ENCODE results near the gene IVNS1ABP. TPM values are rescaled to one million over a fixed set of nuclear protein-coding genes. Genes with fewer than 3 reads are reported as not detected.
"Not testable (repeated sequence)": the region's sequence is repeated elsewhere in the genome, so short reads cannot be mapped to it uniquely, and the experiment has no call there.

Gene IVNS1ABP
- total RNA-seq: 143 and 148 TPM in 2 replicates

GRCh38 chr1:185317034-185317885, at the start of gene IVNS1ABP:
Gene IVNS1ABP, minus strand, starts transcription at chr1:185317243. Its CDS starts 7,750 bp downstream, at chr1:185309493.
- Mint-ChIP-seq H3K4me1 (ENCODE audit: low read depth) (peaks cover 37% of the 10 kb centered on the region), H3K4me3 (ENCODE audit: low read depth) (peak within 1 kb of the TSS; percentile 90), H3K9me3 (peaks cover 10% of the 10 kb centered on the region), H3K27ac (peak within 1 kb of the TSS; percentile 98), H3K36me3 (ENCODE audit: low read depth) (peaks cover 43% of the 10 kb centered on the region), H3K27me3 (ENCODE audit: low read depth) (no peaks in the 10 kb centered on the region)
- peak; percentile 93 for DNase-seq (ENCODE audit: low spot score)
- intact Hi-C loops (cut with micrococcal nuclease): loop anchor here (1.0 to 10.0 kb wide), 11 partner anchors 22 to 562 kb away; partner anchors contain the start of genes EDEM3, NIBAN1, RNF2 and SWT1

GRCh38 chr1:185365951-185366350, 48.9 kb upstream of the IVNS1ABP start:
- Mint-ChIP-seq H3K36me3 (ENCODE audit: low read depth) (peaks cover 12% of the 10 kb centered on the region), H3K27ac (no peak overlapping the region)

GRCh38 chr1:185364528-185364927, 47.5 kb upstream of the IVNS1ABP start:
- H3K27ac Mint-ChIP-seq; H3K4me3 Mint-ChIP-seq (ENCODE audit: low read depth); intact Hi-C loops (cut with micrococcal nuclease); H3K4me1 Mint-ChIP-seq (ENCODE audit: low read depth); H3K27me3 Mint-ChIP-seq (ENCODE audit: low read depth); DNase-seq (ENCODE audit: low spot score): not testable (repeated sequence)
- peaks cover 28% of the 10 kb centered on the region for H3K9me3 Mint-ChIP-seq
- peaks cover 19% of the 10 kb centered on the region for H3K36me3 Mint-ChIP-seq (ENCODE audit: low read depth)

More at GRCh38 chr1:185365951-185366350, 48.9 kb upstream of the IVNS1ABP start:
- DNase-seq (ENCODE audit: low spot score): no peak
- Mint-ChIP-seq H3K4me1 (ENCODE audit: low read depth) (peaks cover 6% of the 10 kb centered on the region), H3K4me3 (ENCODE audit: low read depth) (no peak overlapping the region), H3K27me3 (ENCODE audit: low read depth) (peaks cover 10% of the 10 kb centered on the region), H3K9me3 (peaks cover 21% of the 10 kb centered on the region)
- intact Hi-C loops (cut with micrococcal nuclease): no loop called here

- Mint-ChIP-seq H3K4me1 (ENCODE audit: low read depth) (no peaks in the 10 kb centered on the region), H3K4me3 (ENCODE audit: low read depth) (no peak overlapping the region), H3K27ac (no peak overlapping the region), H3K27me3 (ENCODE audit: low read depth) (peaks cover 10% of the 10 kb centered on the region), H3K9me3 (peaks cover 34% of the 10 kb centered on the region), H3K36me3 (ENCODE audit: low read depth) (peaks cover 19% of the 10 kb centered on the region)
- no peak for DNase-seq (ENCODE audit: low spot score)
- intact Hi-C loops (cut with micrococcal nuclease): no loop called here
Observed at GRCh38 chr1:185363205-185363604, 46.2 kb upstream of the IVNS1ABP start.

GRCh38 chr1:185360714-185361113, 43.7 kb upstream of the IVNS1ABP start:
- H3K9me3 Mint-ChIP-seq: peaks cover 34% of the 10 kb centered on the region
- intact Hi-C loops (cut with micrococcal nuclease): no loop called here
- no peak overlapping the region for H3K27ac Mint-ChIP-seq
- H3K27me3 Mint-ChIP-seq (ENCODE audit: low read depth): peaks cover 5% of the 10 kb centered on the region
- H3K36me3 Mint-ChIP-seq (ENCODE audit: low read depth): peaks cover 19% of the 10 kb centered on the region
- no peak overlapping the region for H3K4me3 Mint-ChIP-seq (ENCODE audit: low read depth)
- no peaks in the 10 kb centered on the region for H3K4me1 Mint-ChIP-seq (ENCODE audit: low read depth)
- no peak for DNase-seq (ENCODE audit: low spot score)

- peaks cover 34% of the 10 kb centered on the region for H3K9me3 Mint-ChIP-seq
- peaks cover 2% of the 10 kb centered on the region for H3K27me3 Mint-ChIP-seq (ENCODE audit: low read depth)
- DNase-seq (ENCODE audit: low spot score): no peak
- H3K4me3 Mint-ChIP-seq (ENCODE audit: low read depth): no peak overlapping the region
- no peaks in the 10 kb centered on the region for H3K4me1 Mint-ChIP-seq (ENCODE audit: low read depth)
- intact Hi-C loops (cut with micrococcal nuclease): no loop called here
- H3K27ac Mint-ChIP-seq: no peak overlapping the region
- H3K36me3 Mint-ChIP-seq (ENCODE audit: low read depth): peaks cover 19% of the 10 kb centered on the region
Observed at GRCh38 chr1:185358957-185359356, 41.9 kb upstream of the IVNS1ABP start.

GRCh38 chr1:185355947-185356346, 38.9 kb upstream of the IVNS1ABP start:
- no peaks in the 10 kb centered on the region for H3K4me1 Mint-ChIP-seq (ENCODE audit: low read depth)
- DNase-seq (ENCODE audit: low spot score): no peak
- H3K9me3 Mint-ChIP-seq: peaks cover 13% of the 10 kb centered on the region
- peaks cover 7% of the 10 kb centered on the region for H3K36me3 Mint-ChIP-seq (ENCODE audit: low read depth)
- no peak overlapping the region for H3K27ac Mint-ChIP-seq
- H3K4me3 Mint-ChIP-seq (ENCODE audit: low read depth): no peak overlapping the region
- H3K27me3 Mint-ChIP-seq (ENCODE audit: low read depth): no peaks in the 10 kb centered on the region
- intact Hi-C loops (cut with micrococcal nuclease): no loop called here

- Mint-ChIP-seq H3K27ac (no peak overlapping the region), H3K36me3 (ENCODE audit: low read depth) (no peaks in the 10 kb centered on the region), H3K27me3 (ENCODE audit: low read depth) (no peaks in the 10 kb centered on the region), H3K9me3 (no peaks in the 10 kb centered on the region), H3K4me1 (ENCODE audit: low read depth) (no peaks in the 10 kb centered on the region), H3K4me3 (ENCODE audit: low read depth) (no peak overlapping the region)
- intact Hi-C loops (cut with micrococcal nuclease): no loop called here
- no peak for DNase-seq (ENCODE audit: low spot score)
Observed at GRCh38 chr1:185353124-185353523, 36.1 kb upstream of the IVNS1ABP start.

- DNase-seq (ENCODE audit: low spot score): no peak
- Mint-ChIP-seq H3K4me1 (ENCODE audit: low read depth) (peaks cover 2% of the 10 kb centered on the region), H3K9me3 (no peaks in the 10 kb centered on the region), H3K27ac (no peak overlapping the region), H3K27me3 (ENCODE audit: low read depth) (no peaks in the 10 kb centered on the region), H3K36me3 (ENCODE audit: low read depth) (no peaks in the 10 kb centered on the region), H3K4me3 (ENCODE audit: low read depth) (no peak overlapping the region)
- intact Hi-C loops (cut with micrococcal nuclease): no loop called here
Observed at GRCh38 chr1:185351734-185352466, 34.9 kb upstream of the IVNS1ABP start.

GRCh38 chr1:185350027-185350442, 33.0 kb upstream of the IVNS1ABP start:
- no peaks in the 10 kb centered on the region for H3K9me3 Mint-ChIP-seq
- intact Hi-C loops (cut with micrococcal nuclease): no loop called here
- H3K27me3 Mint-ChIP-seq (ENCODE audit: low read depth): no peaks in the 10 kb centered on the region
- H3K4me3 Mint-ChIP-seq (ENCODE audit: low read depth): no peak overlapping the region
- no peaks in the 10 kb centered on the region for H3K36me3 Mint-ChIP-seq (ENCODE audit: low read depth)
- no peak overlapping the region for H3K27ac Mint-ChIP-seq
- DNase-seq (ENCODE audit: low spot score): no peak
- peaks cover 11% of the 10 kb centered on the region for H3K4me1 Mint-ChIP-seq (ENCODE audit: low read depth)

GRCh38 chr1:185349556-185349955, 32.5 kb upstream of the IVNS1ABP start:
- H3K4me3 Mint-ChIP-seq (ENCODE audit: low read depth): no peak overlapping the region
- peaks cover 14% of the 10 kb centered on the region for H3K4me1 Mint-ChIP-seq (ENCODE audit: low read depth)
- H3K27ac Mint-ChIP-seq: no peak overlapping the region
- no peaks in the 10 kb centered on the region for H3K27me3 Mint-ChIP-seq (ENCODE audit: low read depth)
- H3K9me3 Mint-ChIP-seq: no peaks in the 10 kb centered on the region
- DNase-seq (ENCODE audit: low spot score): no peak
- no peaks in the 10 kb centered on the region for H3K36me3 Mint-ChIP-seq (ENCODE audit: low read depth)
- intact Hi-C loops (cut with micrococcal nuclease): no loop called here

GRCh38 chr1:185348985-185349384, 31.9 kb upstream of the IVNS1ABP start:
- H3K4me1 Mint-ChIP-seq (ENCODE audit: low read depth): peaks cover 14% of the 10 kb centered on the region

GRCh38 chr1:185348296-185348695, 31.3 kb upstream of the IVNS1ABP start:
- Mint-ChIP-seq H3K9me3 (no peaks in the 10 kb centered on the region), H3K27me3 (ENCODE audit: low read depth) (no peaks in the 10 kb centered on the region), H3K4me3 (ENCODE audit: low read depth) (no peak overlapping the region), H3K4me1 (ENCODE audit: low read depth) (peaks cover 14% of the 10 kb centered on the region), H3K36me3 (ENCODE audit: low read depth) (no peaks in the 10 kb centered on the region), H3K27ac (no peak overlapping the region)
- no peak for DNase-seq (ENCODE audit: low spot score)
- intact Hi-C loops (cut with micrococcal nuclease): no loop called here

More at GRCh38 chr1:185348985-185349384, 31.9 kb upstream of the IVNS1ABP start:
- H3K4me3 Mint-ChIP-seq (ENCODE audit: low read depth): no peak overlapping the region
- H3K27ac Mint-ChIP-seq: no peak overlapping the region
- H3K9me3 Mint-ChIP-seq: no peaks in the 10 kb centered on the region
- no peaks in the 10 kb centered on the region for H3K36me3 Mint-ChIP-seq (ENCODE audit: low read depth)
- H3K27me3 Mint-ChIP-seq (ENCODE audit: low read depth): no peaks in the 10 kb centered on the region
- no peak for DNase-seq (ENCODE audit: low spot score)
- intact Hi-C loops (cut with micrococcal nuclease): no loop called here
